ENCODE measurements around the gene CA12.

The CA12 gene
- long read RNA-seq, result 0 reads

DNA sequence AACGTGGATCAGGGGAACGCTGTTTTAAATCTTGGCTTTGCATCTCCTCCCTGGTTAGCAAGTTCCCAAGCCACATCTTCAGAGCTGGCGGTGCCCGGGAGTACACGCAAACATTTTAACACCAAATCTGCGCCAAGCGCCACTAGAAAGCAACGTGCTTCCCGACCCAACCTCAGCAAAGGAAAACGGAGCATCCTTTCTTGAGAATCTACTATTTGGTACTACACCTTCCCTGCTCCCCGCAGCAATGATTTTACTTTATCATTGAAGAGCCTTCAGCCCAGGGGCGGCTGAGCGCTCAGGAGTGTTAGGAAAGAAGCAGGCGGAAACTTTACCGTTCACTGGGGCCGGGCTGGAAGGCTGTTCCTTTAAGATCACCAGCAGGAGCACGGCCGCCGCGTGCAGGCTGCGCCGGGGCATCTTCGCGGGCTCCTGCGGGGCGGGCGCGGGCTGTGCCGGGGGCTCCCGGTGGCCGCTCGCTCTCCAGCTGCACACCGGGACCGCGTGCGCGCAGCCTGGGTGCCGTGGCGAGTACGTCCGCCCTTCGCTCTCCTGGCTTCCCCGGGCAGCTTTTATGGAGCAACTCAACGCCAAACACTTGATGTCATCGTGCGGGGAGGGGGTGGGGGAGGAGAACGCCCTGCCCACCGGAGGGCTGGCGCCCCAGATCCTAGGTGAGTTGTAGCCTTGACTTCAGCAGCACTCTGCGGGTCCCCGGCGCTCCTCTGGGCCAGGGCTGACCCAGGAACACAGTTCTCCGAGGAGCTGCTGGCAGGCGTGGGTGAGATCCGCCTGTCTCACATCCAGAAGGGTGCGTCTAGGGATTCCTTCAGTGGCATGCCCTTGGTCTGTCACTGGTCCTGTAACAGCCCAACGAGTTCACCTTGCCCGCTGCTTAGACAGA lies at the start of gene CA12:
TSS of gene CA12 (minus strand) at position 546 of the 904 bp plus-strand sequence. CDS start at position 420, 126 bp downstream.
- Histone ChIP-seq H3K4me3 (replicated peaks; ENCODE audit: insufficient read depth, low read length) (no peak within 1 kb of the TSS), H3K27ac (replicated peaks) (no peak within 1 kb of the TSS)
- DNase-seq (ENCODE audit: low read depth in 1 of 2, low spot score in 1 of 2), result no peak

DNA sequence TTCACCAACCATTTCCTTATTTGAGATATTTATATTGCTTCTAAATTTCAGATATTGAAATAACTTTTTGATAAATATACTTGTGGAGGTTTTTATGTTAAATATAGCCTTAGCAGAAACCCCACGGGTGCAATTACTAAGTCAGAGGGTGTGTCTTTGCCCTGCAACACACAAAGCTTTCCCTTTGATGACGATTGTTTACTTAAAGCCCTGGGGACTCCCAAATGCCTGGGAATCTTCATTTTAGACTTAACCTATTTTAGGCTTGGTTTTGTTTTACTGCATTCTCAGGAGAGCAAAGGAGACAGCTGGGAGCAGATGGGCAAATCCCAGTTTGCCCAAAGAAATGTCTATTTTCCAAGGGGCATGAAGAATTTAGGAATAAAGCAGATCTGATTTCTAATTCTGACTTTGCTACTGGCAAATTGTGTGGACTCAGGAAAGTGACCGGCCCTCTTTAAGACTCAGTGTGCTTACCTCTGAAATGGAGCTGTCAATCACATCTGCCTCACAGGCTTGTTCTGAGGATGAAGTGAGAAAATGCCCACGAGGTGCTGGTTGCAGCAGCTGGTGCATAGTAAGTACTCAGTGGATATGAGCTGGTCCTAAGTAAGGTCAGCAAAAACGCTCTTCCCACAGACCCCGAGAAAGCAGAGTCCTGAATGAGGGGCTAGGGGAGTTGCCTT lies 49.3 kb upstream of the CA12 start:
- Histone ChIP-seq H3K27me3 (ENCODE audit: insufficient read depth, poor library complexity, severe bottlenecking) (no peaks in the 10 kb centered on the region), H3K4me3 (replicated peaks; ENCODE audit: insufficient read depth, low read length) (no peak overlapping the region)
- DNase-seq (ENCODE audit: low read depth in 1 of 2, low spot score in 1 of 2), result no peak

More for the DNA sequence above, at the start of gene CA12:
- TF ChIP-seq GABPA (IDR thresholded peaks at IDR 0.05; ENCODE audit: low read depth) (no peak), POLR2AphosphoS5 (IDR thresholded peaks at IDR 0.05; ENCODE audit: low read depth) (no peak), SPI1 (IDR thresholded peaks at IDR 0.05; ENCODE audit: borderline replicate concordance, low read depth) (no peak)
- TF ChIP-seq, protein P1, sequence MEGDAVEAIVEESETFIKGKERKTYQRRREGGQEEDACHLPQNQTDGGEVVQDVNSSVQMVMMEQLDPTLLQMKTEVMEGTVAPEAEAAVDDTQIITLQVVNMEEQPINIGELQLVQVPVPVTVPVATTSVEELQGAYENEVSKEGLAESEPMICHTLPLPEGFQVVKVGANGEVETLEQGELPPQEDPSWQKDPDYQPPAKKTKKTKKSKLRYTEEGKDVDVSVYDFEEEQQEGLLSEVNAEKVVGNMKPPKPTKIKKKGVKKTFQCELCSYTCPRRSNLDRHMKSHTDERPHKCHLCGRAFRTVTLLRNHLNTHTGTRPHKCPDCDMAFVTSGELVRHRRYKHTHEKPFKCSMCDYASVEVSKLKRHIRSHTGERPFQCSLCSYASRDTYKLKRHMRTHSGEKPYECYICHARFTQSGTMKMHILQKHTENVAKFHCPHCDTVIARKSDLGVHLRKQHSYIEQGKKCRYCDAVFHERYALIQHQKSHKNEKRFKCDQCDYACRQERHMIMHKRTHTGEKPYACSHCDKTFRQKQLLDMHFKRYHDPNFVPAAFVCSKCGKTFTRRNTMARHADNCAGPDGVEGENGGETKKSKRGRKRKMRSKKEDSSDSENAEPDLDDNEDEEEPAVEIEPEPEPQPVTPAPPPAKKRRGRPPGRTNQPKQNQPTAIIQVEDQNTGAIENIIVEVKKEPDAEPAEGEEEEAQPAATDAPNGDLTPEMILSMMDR (IDR thresholded peaks at IDR 0.05; ENCODE audit: insufficient read depth, low read length), result no peak
- TF ChIP-seq, protein P2, sequence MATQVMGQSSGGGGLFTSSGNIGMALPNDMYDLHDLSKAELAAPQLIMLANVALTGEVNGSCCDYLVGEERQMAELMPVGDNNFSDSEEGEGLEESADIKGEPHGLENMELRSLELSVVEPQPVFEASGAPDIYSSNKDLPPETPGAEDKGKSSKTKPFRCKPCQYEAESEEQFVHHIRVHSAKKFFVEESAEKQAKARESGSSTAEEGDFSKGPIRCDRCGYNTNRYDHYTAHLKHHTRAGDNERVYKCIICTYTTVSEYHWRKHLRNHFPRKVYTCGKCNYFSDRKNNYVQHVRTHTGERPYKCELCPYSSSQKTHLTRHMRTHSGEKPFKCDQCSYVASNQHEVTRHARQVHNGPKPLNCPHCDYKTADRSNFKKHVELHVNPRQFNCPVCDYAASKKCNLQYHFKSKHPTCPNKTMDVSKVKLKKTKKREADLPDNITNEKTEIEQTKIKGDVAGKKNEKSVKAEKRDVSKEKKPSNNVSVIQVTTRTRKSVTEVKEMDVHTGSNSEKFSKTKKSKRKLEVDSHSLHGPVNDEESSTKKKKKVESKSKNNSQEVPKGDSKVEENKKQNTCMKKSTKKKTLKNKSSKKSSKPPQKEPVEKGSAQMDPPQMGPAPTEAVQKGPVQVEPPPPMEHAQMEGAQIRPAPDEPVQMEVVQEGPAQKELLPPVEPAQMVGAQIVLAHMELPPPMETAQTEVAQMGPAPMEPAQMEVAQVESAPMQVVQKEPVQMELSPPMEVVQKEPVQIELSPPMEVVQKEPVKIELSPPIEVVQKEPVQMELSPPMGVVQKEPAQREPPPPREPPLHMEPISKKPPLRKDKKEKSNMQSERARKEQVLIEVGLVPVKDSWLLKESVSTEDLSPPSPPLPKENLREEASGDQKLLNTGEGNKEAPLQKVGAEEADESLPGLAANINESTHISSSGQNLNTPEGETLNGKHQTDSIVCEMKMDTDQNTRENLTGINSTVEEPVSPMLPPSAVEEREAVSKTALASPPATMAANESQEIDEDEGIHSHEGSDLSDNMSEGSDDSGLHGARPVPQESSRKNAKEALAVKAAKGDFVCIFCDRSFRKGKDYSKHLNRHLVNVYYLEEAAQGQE (IDR thresholded peaks at IDR 0.05; ENCODE audit: insufficient replicate concordance, low read depth), result no peak
- peaks cover 15% of the 10 kb centered on the region for H3K27me3 ChIP-seq (ENCODE audit: insufficient read depth, poor library complexity, severe bottlenecking)

DNA sequence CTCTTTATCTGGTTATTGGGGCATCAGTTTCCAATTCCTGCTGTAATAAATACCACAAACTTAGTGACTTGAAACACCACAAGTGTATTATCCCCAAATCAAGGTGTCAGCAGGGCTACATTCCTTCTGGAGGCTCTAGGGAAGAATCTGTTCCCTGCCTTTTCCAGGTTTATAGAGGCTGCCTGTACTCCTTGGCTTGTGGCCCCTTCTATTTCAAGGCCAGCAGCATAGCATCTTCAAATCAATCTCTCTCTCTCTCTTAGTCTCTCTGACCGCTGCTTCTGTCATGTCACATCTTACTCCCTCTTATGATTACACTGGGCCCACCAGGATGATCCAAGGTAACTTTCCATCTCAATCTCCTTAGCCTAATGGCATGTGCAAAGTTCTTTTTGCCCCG lies 44.9 kb upstream of the CA12 start:
- Histone ChIP-seq H3K27ac (replicated peaks) (no peak overlapping the region), H3K4me3 (replicated peaks; ENCODE audit: insufficient read depth, low read length) (no peak overlapping the region), H3K27me3 (ENCODE audit: insufficient read depth, poor library complexity, severe bottlenecking) (no peaks in the 10 kb centered on the region)
- TF ChIP-seq GABPA (IDR thresholded peaks at IDR 0.05; ENCODE audit: low read depth) (no peak), POLR2AphosphoS5 (IDR thresholded peaks at IDR 0.05; ENCODE audit: low read depth) (no peak)
- TF ChIP-seq, protein P1 (IDR thresholded peaks at IDR 0.05; ENCODE audit: insufficient read depth, low read length), result no peak
- no peak for DNase-seq (ENCODE audit: low read depth in 1 of 2, low spot score in 1 of 2)

More for the DNA sequence above, 49.3 kb upstream of the CA12 start:
- H3K27ac ChIP-seq (replicated peaks), result no peak overlapping the region
- TF ChIP-seq POLR2AphosphoS5 (IDR thresholded peaks at IDR 0.05; ENCODE audit: low read depth) (no peak), GABPA (IDR thresholded peaks at IDR 0.05; ENCODE audit: low read depth) (no peak), SPI1 (IDR thresholded peaks at IDR 0.05; ENCODE audit: borderline replicate concordance, low read depth) (no peak)
- TF ChIP-seq, protein P2 (IDR thresholded peaks at IDR 0.05; ENCODE audit: insufficient replicate concordance, low read depth), result no peak
- TF ChIP-seq, protein P1 (IDR thresholded peaks at IDR 0.05; ENCODE audit: insufficient read depth, low read length), result no peak
